Measurements from ENCODE around the gene MRPL52. TPM values are rescaled to one million over a fixed set of nuclear protein-coding genes. Genes with fewer than 3 reads are reported as not detected.

The MRPL52 gene
- total and polyA plus RNA-seq, 2 of the 13 experiments (the other 11 are each of a cell fraction or from before 2014, with no cell fraction given): 118 to 329 TPM

GRCh38 chr14:22814941-22815713 lies 14.6 kb upstream of the MRPL52 start, which contains the start of gene SLC7A7 (continued):
- no peak for TF ChIP-seq ZNF274 (CRISPR knock-in tag; IDR thresholded peaks at IDR 0.05)
- TF ChIP-seq TBP (CRISPR knock-in tag; IDR thresholded peaks at IDR 0.05): no peak
- no peak for TF ChIP-seq IKZF1 (IDR thresholded peaks at IDR 0.05)
- TF ChIP-seq MLLT10 (CRISPR knock-in tag; IDR thresholded peaks at IDR 0.05): no peak
- TF ChIP-seq ZXDC (CRISPR knock-in tag; IDR thresholded peaks at IDR 0.05): no peak
- TF ChIP-seq NCOA1 (CRISPR knock-in tag; IDR thresholded peaks at IDR 0.05): no peak
- TF ChIP-seq ZSCAN12 (CRISPR knock-in tag; IDR thresholded peaks at IDR 0.05): no peak
- TF ChIP-seq MED8 (CRISPR knock-in tag; IDR thresholded peaks at IDR 0.05; ENCODE audit: insufficient replicate concordance): no peak
- no peak for TF ChIP-seq ZKSCAN8 (CRISPR knock-in tag; IDR thresholded peaks at IDR 0.05; ENCODE audit: borderline replicate concordance)
- TF ChIP-seq WIZ (CRISPR knock-in tag; IDR thresholded peaks at IDR 0.05): no peak
- TF ChIP-seq ZNF569 (CRISPR knock-in tag; IDR thresholded peaks at IDR 0.05; ENCODE audit: borderline replicate concordance): no peak
- TF ChIP-seq IKZF4 (CRISPR knock-in tag; IDR thresholded peaks at IDR 0.05; ENCODE audit: borderline replicate concordance, low read depth, not compliant biosample characterization): no peak
- 0 out of 2 replicates have a peak, but pooled peaks have one; percentile 30 for TF ChIP-seq POGK (CRISPR knock-in tag; conservative IDR thresholded peaks at IDR 0.05)
- no peak for TF ChIP-seq ZBTB2 (CRISPR knock-in tag; IDR thresholded peaks at IDR 0.05; ENCODE audit: low read depth)
- no peak for TF ChIP-seq CCAR2 (optimal IDR thresholded peaks at IDR 0.05; ENCODE audit: low read depth, low read length)
- no peak for TF ChIP-seq ZNF747 (CRISPR knock-in tag; IDR thresholded peaks at IDR 0.05; ENCODE audit: borderline replicate concordance)
- no peak for TF ChIP-seq THAP8 (CRISPR knock-in tag; IDR thresholded peaks at IDR 0.05; ENCODE audit: borderline replicate concordance)
- TF ChIP-seq ZNF354B (CRISPR knock-in tag; IDR thresholded peaks at IDR 0.05): no peak
- no peak for TF ChIP-seq ZNF33A (CRISPR knock-in tag; IDR thresholded peaks at IDR 0.05; ENCODE audit: borderline replicate concordance)
- no peak for TF ChIP-seq PBX3 (CRISPR knock-in tag; IDR thresholded peaks at IDR 0.05; ENCODE audit: borderline replicate concordance)
- TF ChIP-seq ZNF563 (CRISPR knock-in tag; IDR thresholded peaks at IDR 0.05): no peak
- TF ChIP-seq ZFP1 (CRISPR knock-in tag; IDR thresholded peaks at IDR 0.05): no peak

Measured in HepG2 (cell line).